NCI-H146 treated with DMSO at 0.1 percent for 48 hours (cell line): Measurements from ENCODE around the gene RALA.
"Not testable (repeated sequence)": the region's sequence is repeated elsewhere in the genome, so short reads cannot be mapped to it uniquely, and the experiment has no call there.

Experiments
- DNase-seq: peaks from one replicate; lab custom pipeline; 2025; ENCODE audit not compliant: unreplicated experiment; lab: John Stamatoyannopoulos, UW

Gene RALA

GRCh38 chr7:39645482-39646407 is 22.4 kb downstream of the RALA start:
- DNase-seq, result no peak

GRCh38 chr7:39647816-39648215 is 24.4 kb downstream of the RALA start:
- DNase-seq, result no peak

GRCh38 chr7:39650676-39651075 is 27.3 kb downstream of the RALA start:
- DNase-seq, result no peak

- no peak for DNase-seq
Measured at GRCh38 chr7:39651265-39651664, 27.9 kb downstream of the RALA start.

GRCh38 chr7:39656415-39656814 is 33.0 kb downstream of the RALA start:
- DNase-seq, result peak; percentile 66

- no peak for DNase-seq
Measured at GRCh38 chr7:39659356-39660013, 36.1 kb downstream of the RALA start.

- DNase-seq, result no peak
Measured at GRCh38 chr7:39661960-39662359, 38.6 kb downstream of the RALA start.

- no peak for DNase-seq
Measured at GRCh38 chr7:39663263-39663662, 39.9 kb downstream of the RALA start.

GRCh38 chr7:39664057-39664456 is 40.7 kb downstream of the RALA start:
- DNase-seq, result no peak

- DNase-seq, result no peak
Measured at GRCh38 chr7:39664585-39664984, 41.2 kb downstream of the RALA start.

GRCh38 chr7:39666562-39666961 is 43.2 kb downstream of the RALA start:
- DNase-seq, result no peak

- DNase-seq, result no peak
Measured at GRCh38 chr7:39667341-39667923, 44.1 kb downstream of the RALA start.

- not testable (repeated sequence) for DNase-seq
Measured at GRCh38 chr7:39668280-39668679, 44.9 kb downstream of the RALA start.

GRCh38 chr7:39670052-39670451 is 46.7 kb downstream of the RALA start:
- DNase-seq, result no peak

- DNase-seq, result no peak
Measured at GRCh38 chr7:39670934-39671333, 47.6 kb downstream of the RALA start.

- no peak for DNase-seq
Measured at GRCh38 chr7:39672176-39672575, 48.8 kb downstream of the RALA start.

GRCh38 chr7:39673868-39674267 is 50.5 kb downstream of the RALA start:
- DNase-seq, result no peak

- no peak for DNase-seq
Measured at GRCh38 chr7:39674406-39674805, 51.0 kb downstream of the RALA start.

- DNase-seq, result no peak
Measured at GRCh38 chr7:39676346-39676745, 53.0 kb downstream of the RALA start.

- DNase-seq, result no peak
Measured at GRCh38 chr7:39678930-39679709, 55.7 kb downstream of the RALA start.

GRCh38 chr7:39679874-39680273 is 56.5 kb downstream of the RALA start:
- DNase-seq, result not testable (repeated sequence)
